ENCODE results near the gene ADORA2B. TPM values are rescaled to one million over a fixed set of nuclear protein-coding genes. Genes with fewer than 3 reads are reported as not detected.
A peak's percentile ranks its signal among the peaks of the same experiment; 100 is the strongest.
"Not testable (repeated sequence)": the region's sequence is repeated elsewhere in the genome, so short reads cannot be mapped to it uniquely, and the experiment has no call there.

ADORA2B gene
- 4.6 to 9.7 TPM (median 9.6 TPM) in 3 replicates for total RNA-seq
- long read RNA-seq, partial matches to known transcripts: 0 of 4 reads
- long read RNA-seq, other reads (novel, unspliced or antisense): 1 of 4 reads

- H3K27ac Mint-ChIP-seq (ENCODE audit: unreplicated experiment): peak within 1 kb of the TSS; percentile 71
- H3K4me3 Mint-ChIP-seq (ENCODE audit: unreplicated experiment): peak within 1 kb of the TSS; percentile 77
- TF ChIP-seq CTCF (IDR thresholded peaks at IDR 0.05): peak; percentile 83
- no peaks in the 10 kb centered on the region for H3K36me3 Mint-ChIP-seq (ENCODE audit: low read depth)
- H3K9me3 Mint-ChIP-seq (ENCODE audit: low read depth): no peaks in the 10 kb centered on the region
- no peak for DNase-seq (ENCODE audit: low spot score)
- peaks cover 28% of the 10 kb centered on the region for H3K4me1 Mint-ChIP-seq (ENCODE audit: low read depth)
- H3K27me3 Mint-ChIP-seq (ENCODE audit: low read depth): no peaks in the 10 kb centered on the region
Observed at GRCh38 chr17:15944759-15945526, at the start of gene ADORA2B. Gene ADORA2B (plus strand): TSS chr17:15945130. CDS start chr17:15945249, 119 bp downstream.

GRCh38 chr17:15896277-15896676, 48.7 kb upstream of the ADORA2B start:
- no peaks in the 10 kb centered on the region for H3K27me3 Mint-ChIP-seq (ENCODE audit: low read depth)

GRCh38 chr17:15896834-15897233, 48.1 kb upstream of the ADORA2B start:
- TF ChIP-seq CTCF (IDR thresholded peaks at IDR 0.05): no peak
- no peak for DNase-seq (ENCODE audit: low spot score)
- H3K27ac Mint-ChIP-seq (ENCODE audit: unreplicated experiment): no peak overlapping the region
- H3K4me3 Mint-ChIP-seq (ENCODE audit: unreplicated experiment): no peak overlapping the region
- peaks cover 2% of the 10 kb centered on the region for H3K9me3 Mint-ChIP-seq (ENCODE audit: low read depth)
- peaks cover 25% of the 10 kb centered on the region for H3K4me1 Mint-ChIP-seq (ENCODE audit: low read depth)
- H3K27me3 Mint-ChIP-seq (ENCODE audit: low read depth): no peaks in the 10 kb centered on the region
- H3K36me3 Mint-ChIP-seq (ENCODE audit: low read depth): no peaks in the 10 kb centered on the region

More at GRCh38 chr17:15896277-15896676, 48.7 kb upstream of the ADORA2B start:
- Mint-ChIP-seq H3K4me3 (ENCODE audit: unreplicated experiment) (no peak overlapping the region), H3K9me3 (ENCODE audit: low read depth) (peaks cover 2% of the 10 kb centered on the region), H3K36me3 (ENCODE audit: low read depth) (no peaks in the 10 kb centered on the region), H3K4me1 (ENCODE audit: low read depth) (peaks cover 27% of the 10 kb centered on the region), H3K27ac (ENCODE audit: unreplicated experiment) (no peak overlapping the region)
- no peak for TF ChIP-seq CTCF (IDR thresholded peaks at IDR 0.05)
- no peak for DNase-seq (ENCODE audit: low spot score)

GRCh38 chr17:15899596-15899995, 45.3 kb upstream of the ADORA2B start:
- not testable (repeated sequence) for H3K9me3 Mint-ChIP-seq (ENCODE audit: low read depth); H3K4me3 Mint-ChIP-seq (ENCODE audit: unreplicated experiment); H3K27me3 Mint-ChIP-seq (ENCODE audit: low read depth); DNase-seq (ENCODE audit: low spot score); H3K36me3 Mint-ChIP-seq (ENCODE audit: low read depth); H3K27ac Mint-ChIP-seq (ENCODE audit: unreplicated experiment); H3K4me1 Mint-ChIP-seq (ENCODE audit: low read depth)

- no peak overlapping the region for H3K27ac Mint-ChIP-seq (ENCODE audit: unreplicated experiment)
- DNase-seq (ENCODE audit: low spot score): no peak
- no peak for TF ChIP-seq CTCF (IDR thresholded peaks at IDR 0.05)
- no peak overlapping the region for H3K4me3 Mint-ChIP-seq (ENCODE audit: unreplicated experiment)
- H3K36me3 Mint-ChIP-seq (ENCODE audit: low read depth): no peaks in the 10 kb centered on the region
- H3K4me1 Mint-ChIP-seq (ENCODE audit: low read depth): peaks cover 6% of the 10 kb centered on the region
- H3K27me3 Mint-ChIP-seq (ENCODE audit: low read depth): no peaks in the 10 kb centered on the region
- peaks cover 2% of the 10 kb centered on the region for H3K9me3 Mint-ChIP-seq (ENCODE audit: low read depth)
Observed at GRCh38 chr17:15900871-15901270, 44.1 kb upstream of the ADORA2B start.

- peaks cover 14% of the 10 kb centered on the region for H3K4me1 Mint-ChIP-seq (ENCODE audit: low read depth)
- H3K27ac Mint-ChIP-seq (ENCODE audit: unreplicated experiment); H3K9me3 Mint-ChIP-seq (ENCODE audit: low read depth); H3K36me3 Mint-ChIP-seq (ENCODE audit: low read depth); H3K27me3 Mint-ChIP-seq (ENCODE audit: low read depth); H3K4me3 Mint-ChIP-seq (ENCODE audit: unreplicated experiment); DNase-seq (ENCODE audit: low spot score): not testable (repeated sequence)
Observed at GRCh38 chr17:15905236-15905635, 39.7 kb upstream of the ADORA2B start.

All from chondrocyte (in vitro differentiated cells).